Naive B cell (primary cell): ENCODE results near the gene TFEB. TPM values are rescaled to one million over a fixed set of nuclear protein-coding genes. Genes with fewer than 3 reads are reported as not detected.

Experiments
- ATAC-seq, 2 donors: fragments of 150-1000 bp; cut with Tn5 transposase; 2 replicates each; pipeline ENCODE4 v1.10.0; 2021; ENCODE audit warnings: low read depth in 2 of 2, mild to moderate bottlenecking in 2 of 2, moderate library complexity in 2 of 2
- DNase-seq: peaks from one replicate; pipeline ENCODE4 v3.0.0; 2022
- H3K27ac Mint-ChIP-seq, 6 donors: one replicate each; pipeline ENCODE4 v1.8.0; 2020 to 2022; ENCODE audit warnings: mild to moderate bottlenecking in 6 of 6, mixed read lengths in 6 of 6, moderate library complexity in 5 of 6, inconsistent platforms in 2 of 6
- H3K27me3 Mint-ChIP-seq, 3 donors: one replicate each; pipeline ENCODE4 v1.8.0; 2021 to 2022; ENCODE audit warnings: mixed read lengths in 3 of 3, mild to moderate bottlenecking in 1 of 3
- H3K36me3 Mint-ChIP-seq, 2 donors: one replicate each; pipeline ENCODE4 v1.8.0; 2020 to 2022; ENCODE audit warnings: mixed read lengths in 2 of 2, inconsistent platforms in 1 of 2, mild to moderate bottlenecking in 1 of 2
- H3K4me1 Mint-ChIP-seq, 3 donors: one replicate each; pipeline ENCODE4 v1.8.0; 2020 to 2022; ENCODE audit warnings: mixed read lengths in 3 of 3, inconsistent platforms in 1 of 3, mild to moderate bottlenecking in 1 of 3, moderate library complexity in 1 of 3
- H3K4me3 Mint-ChIP-seq, 8 donors: one replicate each; pipeline ENCODE4 v1.8.0; 2020 to 2022; ENCODE audit warnings: mild to moderate bottlenecking in 8 of 8, mixed read lengths in 8 of 8, moderate library complexity in 8 of 8, inconsistent platforms in 2 of 8
- H3K9me3 Mint-ChIP-seq, 7 donors: one replicate each; pipeline ENCODE4 v1.8.0; 2020 to 2022; ENCODE audit warnings: mixed read lengths in 7 of 7, mild to moderate bottlenecking in 5 of 7, inconsistent platforms in 2 of 7, moderate library complexity in 1 of 7
- polyA plus RNA-seq, 6 donors: library from polyadenylated mRNA; unstranded; fragments of 300-500 nt; fragmentation: Illumina TruSeq; gene quantifications; one replicate each; pipeline ENCODE4 v1.2.3, GENCODE V29; 2021; ENCODE audit warnings: low read depth in 6 of 6

Gene TFEB
- polyA plus RNA-seq, 6 donors from 2014 or later = 52.3 to 145 (median 72.6) TPM

DNA sequence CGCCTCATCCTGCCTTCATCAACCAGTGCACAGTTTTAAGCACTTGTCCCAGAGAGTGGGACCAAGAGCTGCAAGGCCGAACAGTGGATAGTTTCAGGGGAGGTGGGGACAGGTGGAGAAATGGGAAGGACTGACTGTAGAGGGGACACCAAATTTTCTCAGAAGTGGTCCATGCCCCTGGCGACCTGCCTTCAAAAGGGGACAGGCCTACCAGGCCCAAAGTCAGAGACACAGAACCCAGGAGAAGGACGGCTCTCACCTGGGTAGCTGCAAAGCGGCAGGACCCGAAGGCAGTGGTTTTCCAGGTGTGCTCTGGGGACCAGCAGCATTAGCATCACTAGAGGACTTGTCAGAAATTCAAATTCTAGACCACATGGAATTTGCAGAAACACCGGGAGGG lies 5.8 kb downstream of the TFEB start:
- no peak for ATAC-seq
- H3K36me3 Mint-ChIP-seq = no peaks in the 10 kb centered on the region
- H3K27ac Mint-ChIP-seq = peak overlapping the region in 4 of 6 donors; percentile 86 to 94 (median 88)
- no peak for DNase-seq
- no peaks in the 10 kb centered on the region for H3K9me3 Mint-ChIP-seq
- H3K4me3 Mint-ChIP-seq = peak overlapping the region; percentile 74 to 99 (median 84)
- no peaks in the 10 kb centered on the region for H3K27me3 Mint-ChIP-seq
- peaks cover 63 to 86% (median 81%) of the 10 kb centered on the region in 3 donors for H3K4me1 Mint-ChIP-seq

DNA sequence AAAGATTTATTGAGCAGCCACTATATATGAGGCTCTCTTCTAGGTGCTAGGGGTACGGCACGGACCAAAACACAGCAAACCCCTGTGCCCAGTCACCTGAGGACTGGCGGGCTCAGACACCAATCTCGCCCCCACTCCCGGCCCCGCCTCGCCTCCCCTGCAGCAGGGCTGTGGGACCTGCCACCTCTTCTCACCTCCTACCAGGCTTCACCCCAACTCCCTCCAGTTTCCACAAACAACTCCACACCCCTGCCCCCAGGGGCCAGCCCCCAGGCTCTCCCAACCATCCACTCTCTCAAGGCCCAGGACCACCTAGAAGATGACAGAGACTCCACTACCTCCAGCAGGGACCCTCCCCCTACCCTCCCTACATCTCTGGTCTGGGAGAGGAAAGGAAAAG lies 6.5 kb downstream of the TFEB start:
- H3K9me3 Mint-ChIP-seq = no peaks in the 10 kb centered on the region
- ATAC-seq = no peak
- no peak for DNase-seq
- H3K4me1 Mint-ChIP-seq = peaks cover 68 to 93% (median 88%) of the 10 kb centered on the region in 3 donors
- no peaks in the 10 kb centered on the region for H3K36me3 Mint-ChIP-seq
- H3K4me3 Mint-ChIP-seq = peak overlapping the region; percentile 74 to 99 (median 84)
- no peaks in the 10 kb centered on the region for H3K27me3 Mint-ChIP-seq
- H3K27ac Mint-ChIP-seq = peak overlapping the region; percentile 81 to 94 (median 90)

- Mint-ChIP-seq H3K36me3 (no peaks in the 10 kb centered on the region), H3K27me3 (no peaks in the 10 kb centered on the region), H3K9me3 (no peaks in the 10 kb centered on the region), H3K27ac (peak overlapping the region; percentile 81 to 94 (median 90)), H3K4me3 (peak overlapping the region; percentile 74 to 99 (median 84)), H3K4me1 (peaks cover 75 to 98% (median 94%) of the 10 kb centered on the region in 3 donors)
- peak; percentile 22 to 38 for ATAC-seq
- DNase-seq = peak; percentile 39
Observed at GRCh38 chr6:41728073-41728936, 7.1 kb downstream of the TFEB start.

DNA sequence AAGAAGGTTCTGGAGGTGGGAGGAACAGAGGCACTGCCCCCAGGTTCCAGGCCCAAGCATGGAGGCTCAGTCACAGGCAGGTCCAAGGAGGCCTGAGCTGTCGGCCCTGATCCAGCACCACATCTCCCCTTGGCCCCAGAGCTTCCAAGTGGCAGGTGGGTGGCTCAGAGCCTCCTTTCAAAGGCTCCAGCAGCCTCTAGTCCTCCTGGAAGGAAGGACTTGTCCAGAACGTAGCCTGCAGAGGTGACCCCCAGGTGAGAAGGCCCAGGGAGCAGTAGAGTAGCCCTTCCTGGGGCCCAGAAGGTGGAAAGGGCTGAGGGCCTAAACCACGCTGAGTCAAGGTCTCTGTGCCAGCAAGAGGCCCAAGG lies 7.7 kb downstream of the TFEB start:
- peaks cover 80 to 98% (median 95%) of the 10 kb centered on the region in 3 donors for H3K4me1 Mint-ChIP-seq
- H3K9me3 Mint-ChIP-seq = no peaks in the 10 kb centered on the region
- ATAC-seq (no peak), DNase-seq (no peak)
- H3K27ac Mint-ChIP-seq = peak overlapping the region in 5 of 6 donors; percentile 37 to 88 (median 81)
- H3K27me3 Mint-ChIP-seq = no peaks in the 10 kb centered on the region
- H3K4me3 Mint-ChIP-seq = peak overlapping the region in 7 of 8 donors; percentile 64 to 99 (median 79)
- H3K36me3 Mint-ChIP-seq = no peaks in the 10 kb centered on the region

DNA sequence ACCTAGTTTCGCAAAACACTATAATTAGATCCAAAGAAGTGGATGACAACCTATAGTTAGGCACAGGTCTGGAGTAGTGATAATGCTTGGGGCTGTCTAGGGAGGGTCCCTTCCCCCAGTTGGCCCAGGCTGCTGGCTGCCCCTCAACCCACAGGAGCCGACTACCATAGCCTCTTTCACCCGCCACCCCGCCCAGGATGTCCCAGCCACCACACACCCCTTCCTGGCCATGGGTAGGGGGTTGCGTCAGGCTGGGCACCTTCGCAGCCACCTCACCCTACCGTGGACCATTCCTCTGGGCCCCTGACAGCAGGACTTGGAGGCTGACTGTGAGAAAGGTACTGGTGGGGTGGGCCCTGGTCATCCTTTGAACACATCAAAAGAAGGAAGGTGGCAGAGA lies 8.5 kb downstream of the TFEB start:
- Mint-ChIP-seq H3K27ac (peak overlapping the region; percentile 48 to 97 (median 87)), H3K27me3 (no peaks in the 10 kb centered on the region), H3K4me3 (peak overlapping the region; percentile 62 to 99 (median 77)), H3K36me3 (no peaks in the 10 kb centered on the region), H3K4me1 (peaks cover 81 to 99% (median 97%) of the 10 kb centered on the region in 3 donors), H3K9me3 (no peaks in the 10 kb centered on the region)
- ATAC-seq (no peak), DNase-seq (no peak)

- no peaks in the 10 kb centered on the region for H3K9me3 Mint-ChIP-seq
- H3K4me1 Mint-ChIP-seq = peaks cover 82 to 99% (median 99%) of the 10 kb centered on the region in 3 donors
- H3K27me3 Mint-ChIP-seq = no peaks in the 10 kb centered on the region
- H3K4me3 Mint-ChIP-seq = peak overlapping the region; percentile 75 to 96 (median 94)
- DNase-seq (no peak), ATAC-seq (no peak)
- H3K36me3 Mint-ChIP-seq = no peaks in the 10 kb centered on the region
- peak overlapping the region in 5 of 6 donors; percentile 58 to 99 (median 98) for H3K27ac Mint-ChIP-seq
Observed at GRCh38 chr6:41724586-41725501, 10.6 kb downstream of the TFEB start.

DNA sequence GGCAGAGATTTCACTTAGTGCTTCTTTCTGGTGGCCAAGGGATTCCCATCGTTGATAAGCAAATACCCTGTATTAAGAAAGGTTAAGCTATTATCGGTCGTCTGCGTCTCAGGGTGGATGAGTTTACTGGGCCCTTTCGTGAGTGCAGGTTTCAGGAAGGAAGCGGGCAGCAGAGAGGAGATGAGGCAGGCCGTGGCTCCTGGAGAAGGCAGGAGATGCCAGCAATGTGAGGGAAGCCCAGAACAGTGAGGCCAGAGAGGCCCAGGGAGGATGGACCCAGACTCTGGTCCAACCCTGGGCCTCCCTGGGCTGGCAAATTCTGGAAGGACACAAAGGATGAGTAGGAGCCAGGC lies 11.2 kb downstream of the TFEB start:
- H3K27me3 Mint-ChIP-seq = no peaks in the 10 kb centered on the region
- peak overlapping the region; percentile 75 to 96 (median 94) for H3K4me3 Mint-ChIP-seq
- H3K27ac Mint-ChIP-seq = peak overlapping the region; percentile 88 to 99 (median 98)
- DNase-seq = no peak
- no peaks in the 10 kb centered on the region for H3K9me3 Mint-ChIP-seq
- ATAC-seq = no peak
- H3K4me1 Mint-ChIP-seq = peaks cover 83 to 99% (median 99%) of the 10 kb centered on the region in 3 donors
- H3K36me3 Mint-ChIP-seq = no peaks in the 10 kb centered on the region

GRCh38 chr6:41723530-41724227 lies 11.7 kb downstream of the TFEB start:
- peak; percentile 95 to 96 for ATAC-seq
- Mint-ChIP-seq H3K4me1 (peaks cover 83 to 99% (median 99%) of the 10 kb centered on the region in 3 donors), H3K9me3 (no peaks in the 10 kb centered on the region), H3K27me3 (no peaks in the 10 kb centered on the region), H3K27ac (peak overlapping the region; percentile 88 to 99 (median 98)), H3K4me3 (peak overlapping the region; percentile 75 to 96 (median 94)), H3K36me3 (no peaks in the 10 kb centered on the region)
- DNase-seq = peak; percentile 87

- ATAC-seq = no peak
- Mint-ChIP-seq H3K27me3 (no peaks in the 10 kb centered on the region), H3K36me3 (no peaks in the 10 kb centered on the region), H3K4me3 (peak overlapping the region; percentile 75 to 96 (median 94)), H3K4me1 (peaks cover 83 to 99% (median 99%) of the 10 kb centered on the region in 3 donors), H3K9me3 (no peaks in the 10 kb centered on the region), H3K27ac (peak overlapping the region; percentile 88 to 99 (median 96))
- no peak for DNase-seq
Observed at GRCh38 chr6:41722969-41723529, 12.4 kb downstream of the TFEB start.

GRCh38 chr6:41721414-41721813 lies 14.0 kb downstream of the TFEB start:
- Mint-ChIP-seq H3K9me3 (no peaks in the 10 kb centered on the region), H3K36me3 (no peaks in the 10 kb centered on the region), H3K27me3 (no peaks in the 10 kb centered on the region), H3K27ac (peak overlapping the region; percentile 58 to 98 (median 90)), H3K4me3 (peak overlapping the region in 7 of 8 donors; percentile 64 to 96 (median 75)), H3K4me1 (peaks cover 88 to 100% (median 99%) of the 10 kb centered on the region in 3 donors)
- ATAC-seq (no peak), DNase-seq (no peak)

DNA sequence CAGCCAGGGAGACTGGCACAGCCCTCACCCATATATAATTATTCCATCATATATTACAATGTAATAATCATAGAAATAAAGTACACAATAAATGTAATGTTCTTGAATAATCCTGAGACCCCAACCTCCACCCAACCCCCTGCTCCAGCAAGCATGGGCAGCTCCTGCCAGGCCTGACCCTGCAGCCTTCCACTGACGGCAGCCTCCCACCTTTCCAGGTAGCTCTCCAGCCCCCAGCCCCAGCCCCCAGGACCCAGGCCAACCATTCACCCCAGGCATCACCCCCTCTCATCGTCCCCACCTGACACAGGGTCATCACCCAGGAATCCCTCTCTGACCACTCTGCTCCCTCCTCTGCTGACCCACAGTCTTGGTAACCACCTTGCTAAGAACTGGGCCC lies 14.6 kb downstream of the TFEB start:
- DNase-seq (no peak), ATAC-seq (no peak)
- H3K36me3 Mint-ChIP-seq = no peaks in the 10 kb centered on the region
- peaks cover 90 to 100% (median 99%) of the 10 kb centered on the region in 3 donors for H3K4me1 Mint-ChIP-seq
- H3K27ac Mint-ChIP-seq = peak overlapping the region; percentile 70 to 98 (median 90)
- H3K27me3 Mint-ChIP-seq = no peaks in the 10 kb centered on the region
- no peaks in the 10 kb centered on the region for H3K9me3 Mint-ChIP-seq
- peak overlapping the region; percentile 69 to 96 (median 81) for H3K4me3 Mint-ChIP-seq

- H3K4me1 Mint-ChIP-seq = peaks cover 88 to 99% (median 98%) of the 10 kb centered on the region in 3 donors
- peak overlapping the region in 5 of 6 donors; percentile 70 to 98 (median 93) for H3K27ac Mint-ChIP-seq
Observed at GRCh38 chr6:41720262-41720620, 15.2 kb downstream of the TFEB start.

More at GRCh38 chr6:41720262-41720620, 15.2 kb downstream of the TFEB start:
- peak overlapping the region in 7 of 8 donors; percentile 35 to 96 (median 69) for H3K4me3 Mint-ChIP-seq
- H3K9me3 Mint-ChIP-seq = no peaks in the 10 kb centered on the region
- DNase-seq (peak; percentile 20), ATAC-seq (peak; percentile 10 to 16)
- H3K36me3 Mint-ChIP-seq = no peaks in the 10 kb centered on the region
- no peaks in the 10 kb centered on the region for H3K27me3 Mint-ChIP-seq
